ENCODE measurements around the gene C6orf89.
"Not testable (repeated sequence)": the region's sequence is repeated elsewhere in the genome, so short reads cannot be mapped to it uniquely, and the experiment has no call there.

The C6orf89 gene

GRCh38 chr6:36888115-36888643, 2.4 kb downstream of the C6orf89 start:
- DNase-seq (ENCODE audit: low read depth in 2 of 2), result no peak

- no peak for DNase-seq (ENCODE audit: low read depth in 2 of 2)
These were observed 3.1 kb downstream of the C6orf89 start for GRCh38 chr6:36888654-36889481.

- DNase-seq (ENCODE audit: low read depth in 2 of 2), result no peak
These were observed 4.4 kb downstream of the C6orf89 start for GRCh38 chr6:36890112-36890663.

- not testable (repeated sequence) for DNase-seq (ENCODE audit: low read depth in 2 of 2)
These were observed 5.4 kb downstream of the C6orf89 start for GRCh38 chr6:36891153-36891552.

GRCh38 chr6:36893976-36894932, 8.5 kb downstream of the C6orf89 start:
- DNase-seq (ENCODE audit: low read depth in 2 of 2), result no peak

GRCh38 chr6:36897609-36898008, 11.9 kb downstream of the C6orf89 start:
- no peak for DNase-seq (ENCODE audit: low read depth in 2 of 2)

- no peak for DNase-seq (ENCODE audit: low read depth in 2 of 2)
These were observed 18.4 kb downstream of the C6orf89 start for GRCh38 chr6:36904114-36904513.

GRCh38 chr6:36904851-36905393, 19.2 kb downstream of the C6orf89 start:
- no peak for DNase-seq (ENCODE audit: low read depth in 2 of 2)

GRCh38 chr6:36906539-36907325, 21.0 kb downstream of the C6orf89 start:
- no peak for DNase-seq (ENCODE audit: low read depth in 2 of 2)

GRCh38 chr6:36907781-36908180, 22.0 kb downstream of the C6orf89 start:
- DNase-seq (ENCODE audit: low read depth in 2 of 2), result no peak

GRCh38 chr6:36908747-36909146, 23.0 kb downstream of the C6orf89 start:
- no peak for DNase-seq (ENCODE audit: low read depth in 2 of 2)

GRCh38 chr6:36912030-36912454, 26.3 kb downstream of the C6orf89 start:
- DNase-seq (ENCODE audit: low read depth in 2 of 2), result peak in 1 of 2 donors; percentile 18

- peak; percentile 26 to 27 for DNase-seq (ENCODE audit: low read depth in 2 of 2)
These were observed 26.8 kb downstream of the C6orf89 start for GRCh38 chr6:36912586-36912985.

GRCh38 chr6:36913082-36913481, 27.3 kb downstream of the C6orf89 start:
- no peak for DNase-seq (ENCODE audit: low read depth in 2 of 2)

GRCh38 chr6:36914227-36914794, 28.6 kb downstream of the C6orf89 start:
- DNase-seq (ENCODE audit: low read depth in 2 of 2), result no peak

GRCh38 chr6:36915599-36915998, 29.8 kb downstream of the C6orf89 start:
- no peak for DNase-seq (ENCODE audit: low read depth in 2 of 2)

GRCh38 chr6:36916126-36916525, 30.4 kb downstream of the C6orf89 start:
- DNase-seq (ENCODE audit: low read depth in 2 of 2), result no peak

- DNase-seq (ENCODE audit: low read depth in 2 of 2), result no peak
These were observed 31.9 kb downstream of the C6orf89 start for GRCh38 chr6:36917541-36918193.

- DNase-seq (ENCODE audit: low read depth in 2 of 2), result no peak
These were observed 34.3 kb downstream of the C6orf89 start for GRCh38 chr6:36920049-36920448.

GRCh38 chr6:36920546-36920945, 34.8 kb downstream of the C6orf89 start:
- DNase-seq (ENCODE audit: low read depth in 2 of 2), result no peak

All from activated CD4-positive, alpha-beta T cell treated with anti-CD3 and anti-CD28 coated beads for 24 hours (primary cell).